ENCODE measurements around the gene SEC63.
"Not testable (repeated sequence)": the region's sequence is repeated elsewhere in the genome, so short reads cannot be mapped to it uniquely, and the experiment has no call there.

The SEC63 gene

GRCh38 chr6:107976155-107976783, 18.3 kb upstream of the SEC63 start:
- H3K4me3 ChIP-seq (ENCODE audit: low read depth, low read length), result no peak overlapping the region

- H3K4me3 ChIP-seq (ENCODE audit: low read depth, low read length), result no peak overlapping the region
Observed at GRCh38 chr6:107973594-107973993, 15.6 kb upstream of the SEC63 start.

GRCh38 chr6:107972413-107973096, 14.5 kb upstream of the SEC63 start:
- no peak overlapping the region for H3K4me3 ChIP-seq (ENCODE audit: low read depth, low read length)

- H3K4me3 ChIP-seq (ENCODE audit: low read depth, low read length), result no peak overlapping the region
Observed at GRCh38 chr6:107971181-107971580, 13.2 kb upstream of the SEC63 start.

GRCh38 chr6:107970255-107970654, 12.2 kb upstream of the SEC63 start:
- H3K4me3 ChIP-seq (ENCODE audit: low read depth, low read length), result no peak overlapping the region

- no peak overlapping the region for H3K4me3 ChIP-seq (ENCODE audit: low read depth, low read length)
Observed at GRCh38 chr6:107968081-107968480, 10.1 kb upstream of the SEC63 start.

- H3K4me3 ChIP-seq (ENCODE audit: low read depth, low read length), result no peak overlapping the region
Observed at GRCh38 chr6:107965746-107966145, 7.7 kb upstream of the SEC63 start.

GRCh38 chr6:107962723-107963122, 4.7 kb upstream of the SEC63 start:
- no peak overlapping the region for H3K4me3 ChIP-seq (ENCODE audit: low read depth, low read length)

GRCh38 chr6:107959392-107959791, 1.4 kb upstream of the SEC63 start:
- H3K4me3 ChIP-seq (ENCODE audit: low read depth, low read length), result no peak overlapping the region

GRCh38 chr6:107958689-107959362, 818 bp upstream of the SEC63 start:
- not testable (repeated sequence) for H3K4me3 ChIP-seq (ENCODE audit: low read depth, low read length)

GRCh38 chr6:107957308-107957908, 600 bp downstream of the SEC63 start:
- H3K4me3 ChIP-seq (ENCODE audit: low read depth, low read length), result peak overlapping the region; percentile 92

- H3K4me3 ChIP-seq (ENCODE audit: low read depth, low read length), result peak overlapping the region; percentile 92
Observed at GRCh38 chr6:107956586-107957307, 1.3 kb downstream of the SEC63 start.

GRCh38 chr6:107956181-107956580, 1.8 kb downstream of the SEC63 start:
- peak overlapping the region; percentile 92 for H3K4me3 ChIP-seq (ENCODE audit: low read depth, low read length)

GRCh38 chr6:107953858-107954414, 4.1 kb downstream of the SEC63 start:
- H3K4me3 ChIP-seq (ENCODE audit: low read depth, low read length), result not testable (repeated sequence)

GRCh38 chr6:107943626-107944439, 14.2 kb downstream of the SEC63 start:
- no peak overlapping the region for H3K4me3 ChIP-seq (ENCODE audit: low read depth, low read length)

- H3K4me3 ChIP-seq (ENCODE audit: low read depth, low read length), result no peak overlapping the region
Observed at GRCh38 chr6:107942142-107942541, 15.9 kb downstream of the SEC63 start.

- no peak overlapping the region for H3K4me3 ChIP-seq (ENCODE audit: low read depth, low read length)
Observed at GRCh38 chr6:107941627-107942026, 16.4 kb downstream of the SEC63 start.

GRCh38 chr6:107941199-107941598, 16.8 kb downstream of the SEC63 start:
- H3K4me3 ChIP-seq (ENCODE audit: low read depth, low read length), result no peak overlapping the region

GRCh38 chr6:107936910-107937292, 21.1 kb downstream of the SEC63 start:
- not testable (repeated sequence) for H3K4me3 ChIP-seq (ENCODE audit: low read depth, low read length)

All from iPS-11a (cell line).